Inflammatory macrophage treated with lipopolysaccharide for 4 hours (primary cell): ENCODE data around the gene SNX4.

Experiments used
- DNase-seq: peaks from one replicate; pipeline ENCODE4 v3.0.0-alpha.2; 2020

The SNX4 gene

DNA sequence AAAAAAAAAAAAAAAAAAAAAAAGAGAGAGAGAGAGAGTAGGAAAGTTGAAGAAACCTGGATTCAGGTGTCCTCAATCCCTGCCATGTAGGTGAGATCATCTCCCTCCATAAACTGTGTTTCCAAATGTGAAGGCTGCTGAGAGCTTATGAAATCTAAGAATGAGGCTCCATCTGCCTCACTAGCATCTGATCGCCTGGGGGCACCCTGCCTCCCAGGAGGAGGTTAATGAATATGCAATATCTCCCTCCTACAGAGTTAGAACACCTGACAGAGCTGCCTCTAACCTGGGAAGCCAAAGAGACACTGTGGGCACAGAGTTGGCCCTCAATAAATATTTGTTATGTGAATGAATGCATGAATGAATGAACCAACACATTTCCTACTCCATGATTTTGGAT is 121.0 kb downstream of the SNX4 start:
- DNase-seq, result no peak
